ENCODE results near the gene CNTN5.
"Not testable (repeated sequence)": the region's sequence is repeated elsewhere in the genome, so short reads cannot be mapped to it uniquely, and the experiment has no call there.

Gene CNTN5

DNA sequence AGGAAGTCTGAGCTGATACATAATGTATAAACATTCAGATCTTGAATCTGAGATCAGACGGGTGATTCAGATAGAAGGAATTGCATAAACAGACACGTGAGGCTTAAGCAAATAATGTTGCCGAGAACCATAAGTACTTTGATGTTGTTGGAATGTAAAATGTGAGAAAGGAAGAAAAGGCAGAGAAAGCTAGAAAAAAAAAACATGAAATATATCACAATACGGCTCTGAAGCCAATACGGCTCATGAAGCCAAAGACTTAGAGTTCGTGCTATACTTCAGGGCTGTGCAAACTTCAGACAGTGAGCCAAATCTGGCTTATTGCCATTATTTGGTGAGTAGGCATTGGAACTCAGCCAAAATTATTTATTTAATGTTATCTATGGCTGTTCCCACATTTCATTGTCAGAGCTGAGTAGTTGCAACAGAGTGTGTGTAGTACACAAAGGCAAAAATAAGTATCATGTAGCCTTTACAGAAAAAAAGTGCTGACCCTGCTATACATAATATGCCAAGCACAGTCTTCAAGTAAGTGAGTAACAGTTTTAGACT, 673.3 kb downstream of the CNTN5 start:
- DNase-seq = no peak
- intact Hi-C loops (cut with DNase I) = no loop called here

DNA sequence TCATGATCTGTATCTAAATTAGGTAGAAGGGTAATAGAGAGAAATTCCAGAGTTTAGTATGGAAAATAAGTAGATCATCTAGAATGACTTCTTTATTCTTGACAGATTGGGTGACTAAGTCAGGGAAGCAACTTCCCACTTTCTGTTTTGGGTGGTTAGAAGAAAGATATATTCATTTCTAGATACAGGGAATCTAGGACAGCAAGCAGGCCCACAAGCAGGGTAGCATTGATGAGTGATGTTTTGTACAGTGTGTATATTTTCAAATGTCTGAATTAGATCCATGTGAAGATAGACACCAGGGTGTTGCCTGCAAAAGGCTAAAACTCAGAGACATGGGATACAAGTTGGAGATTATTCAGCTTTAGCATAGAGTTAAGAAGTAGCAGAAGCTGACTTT, 674.4 kb downstream of the CNTN5 start:
- no peak for DNase-seq

DNA sequence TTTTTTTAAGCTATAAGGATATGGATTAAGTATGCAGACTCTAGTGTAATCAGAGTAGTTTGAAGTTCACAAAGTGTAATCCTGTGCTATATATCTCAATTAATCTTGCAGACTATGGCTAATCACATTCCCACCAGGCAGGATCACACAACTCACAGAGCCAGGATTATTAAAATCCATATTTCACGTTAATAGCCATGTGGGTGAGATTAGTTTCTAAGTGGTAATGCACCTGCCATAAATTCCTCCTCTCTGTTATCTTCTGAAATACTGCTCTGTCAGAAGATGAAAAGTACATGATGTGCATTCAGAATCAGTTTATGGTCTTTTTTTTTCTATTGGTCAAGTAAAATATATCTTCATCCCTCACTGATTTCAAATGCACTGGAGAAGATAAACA, 686.1 kb downstream of the CNTN5 start:
- no peak for DNase-seq
- intact Hi-C loops (cut with DNase I) = no loop called here

More for the DNA sequence above, 674.4 kb downstream of the CNTN5 start:
- intact Hi-C loops (cut with DNase I) = no loop called here

DNA sequence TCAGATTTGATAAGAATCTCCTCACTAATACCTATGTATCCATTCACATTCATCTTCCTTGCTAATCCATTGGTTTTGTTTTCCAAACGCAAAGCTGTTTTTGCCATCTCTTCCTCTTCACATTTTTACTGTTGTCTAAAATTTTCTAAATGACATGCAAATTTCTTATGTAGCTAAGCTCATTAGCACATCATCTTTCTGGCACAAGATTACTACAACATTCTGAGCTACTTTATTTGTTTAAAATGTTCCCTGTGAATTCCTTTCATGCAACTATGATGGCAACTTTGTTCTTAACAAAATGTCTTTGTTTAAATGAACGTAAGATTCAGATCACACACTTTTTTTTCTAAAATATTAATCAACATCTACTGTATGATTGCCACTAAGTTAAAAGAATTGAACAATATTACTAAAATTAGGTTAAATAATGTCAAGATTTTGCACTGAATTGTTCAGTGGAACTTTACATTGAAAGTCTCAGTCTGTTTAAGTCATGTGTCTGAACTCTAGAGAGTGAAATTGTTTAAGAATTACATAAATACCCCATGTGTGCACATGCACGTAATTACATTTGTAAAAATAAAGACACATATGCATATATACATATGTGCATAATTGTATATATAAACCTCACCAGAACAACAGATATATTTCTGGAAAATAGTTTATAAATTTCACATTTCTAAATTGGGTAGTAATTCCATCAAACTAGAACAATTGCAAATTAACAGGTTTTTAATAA, 688.4 kb downstream of the CNTN5 start:
- DNase-seq = no peak
- intact Hi-C loops (cut with DNase I) = no loop called here

DNA sequence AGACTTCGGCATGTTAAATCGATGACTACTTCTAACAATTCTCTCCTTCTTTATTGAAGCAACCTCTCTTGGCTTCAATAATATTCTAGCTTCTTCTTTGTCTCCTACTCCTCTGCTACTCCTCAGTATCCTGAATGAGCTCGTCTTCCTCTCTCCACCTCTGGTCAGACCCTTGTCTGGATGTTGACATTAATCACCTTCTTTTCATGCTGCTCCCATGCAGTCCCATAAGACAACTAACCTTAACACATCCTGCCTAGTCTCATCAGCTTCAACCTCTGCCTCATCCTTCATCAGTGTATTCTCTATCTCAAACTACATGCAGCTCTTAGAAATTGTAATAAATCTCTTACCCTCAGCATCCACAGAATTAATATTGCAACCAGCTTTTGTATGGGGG, 695.6 kb downstream of the CNTN5 start:
- intact Hi-C loops (cut with DNase I) = no loop called here
- DNase-seq = no peak

DNA sequence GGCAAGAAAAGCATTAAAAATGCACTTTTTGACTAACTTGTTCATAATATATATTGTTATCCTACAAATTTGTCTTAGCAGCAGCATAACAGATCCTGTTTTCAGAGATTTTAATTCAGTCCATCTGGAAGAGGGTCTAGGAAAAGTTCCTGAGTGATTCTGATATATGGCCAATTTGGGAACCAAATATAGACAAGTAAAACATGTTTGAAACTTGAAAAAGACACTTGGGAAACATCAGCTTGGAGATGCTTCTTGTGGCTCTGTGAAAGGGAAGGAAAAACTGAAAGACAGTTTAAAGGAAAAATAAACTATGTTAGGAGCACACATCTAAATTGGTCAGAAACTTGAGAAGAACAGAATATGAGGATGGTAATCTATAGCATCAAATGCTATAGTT, 697.5 kb downstream of the CNTN5 start:
- intact Hi-C loops (cut with DNase I) = no loop called here
- DNase-seq = no peak

DNA sequence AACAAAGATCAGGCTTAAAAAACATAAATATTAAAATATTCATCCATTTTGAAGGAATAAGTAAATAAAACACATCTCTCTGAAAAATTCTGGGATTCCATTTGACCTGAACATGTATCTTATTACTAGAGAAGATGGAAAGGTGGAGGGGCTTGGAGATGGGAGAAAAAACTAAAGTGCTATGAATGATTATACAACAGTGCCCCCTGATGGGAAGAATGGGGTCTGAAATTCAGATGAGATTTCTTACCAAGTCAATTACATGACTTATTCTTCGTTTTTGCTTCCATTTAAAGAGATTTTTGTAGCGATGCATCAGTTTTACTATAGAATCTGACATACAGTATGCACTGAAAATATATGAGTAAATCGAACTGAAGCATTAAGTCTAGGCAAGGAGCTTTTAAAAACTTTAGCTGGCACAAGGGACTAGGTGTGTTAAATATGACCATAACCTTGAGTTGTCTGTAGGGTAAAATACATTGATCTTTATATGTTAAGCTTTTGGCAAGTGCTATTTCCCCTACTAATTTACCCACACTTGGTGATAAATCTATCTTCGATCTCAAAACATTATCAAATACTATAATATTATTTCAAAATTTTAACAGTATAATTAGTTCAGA, 718.8 kb downstream of the CNTN5 start:
- DNase-seq = no peak
- intact Hi-C loops (cut with DNase I) = no loop called here

DNA sequence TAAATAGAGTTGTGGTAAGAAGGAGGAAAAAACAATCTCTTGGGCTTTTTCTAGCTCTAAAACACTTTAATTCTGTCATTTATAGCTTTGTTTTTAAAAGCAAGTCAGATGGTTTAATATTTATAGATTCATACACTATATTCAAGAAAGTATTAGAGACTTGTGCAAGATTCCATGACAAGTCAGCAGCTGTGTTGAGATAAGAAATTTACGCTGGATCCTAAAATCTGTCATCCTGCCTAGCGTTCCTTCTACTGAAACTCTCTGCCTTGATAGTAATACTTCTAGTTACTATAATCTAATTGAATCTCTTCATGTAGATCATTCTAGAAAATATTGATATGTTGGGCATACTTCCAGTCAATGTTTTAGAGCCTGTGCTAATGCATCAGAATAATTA, 721.8 kb downstream of the CNTN5 start:
- no peak for DNase-seq
- intact Hi-C loops (cut with DNase I) = no loop called here

DNA sequence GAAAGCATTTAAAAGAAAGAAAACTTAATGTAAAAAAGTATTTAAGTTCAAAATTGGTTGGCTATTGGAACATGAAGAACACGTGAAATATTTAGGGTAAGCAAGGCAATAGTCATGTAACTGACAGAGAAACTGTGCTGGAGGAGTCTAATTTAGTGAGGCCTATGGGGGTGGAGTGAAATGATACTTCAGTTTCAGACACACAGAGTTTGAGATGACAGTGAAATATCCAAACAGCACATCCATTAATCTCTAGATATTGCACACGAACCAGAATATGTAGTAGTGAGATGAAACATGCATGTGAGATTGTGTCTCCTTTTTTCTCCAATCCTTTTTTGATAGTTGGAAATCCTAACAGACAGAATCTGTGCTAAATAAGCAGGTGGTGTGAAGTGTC, 739.0 kb downstream of the CNTN5 start:
- intact Hi-C loops (cut with DNase I) = no loop called here
- no peak for DNase-seq

DNA sequence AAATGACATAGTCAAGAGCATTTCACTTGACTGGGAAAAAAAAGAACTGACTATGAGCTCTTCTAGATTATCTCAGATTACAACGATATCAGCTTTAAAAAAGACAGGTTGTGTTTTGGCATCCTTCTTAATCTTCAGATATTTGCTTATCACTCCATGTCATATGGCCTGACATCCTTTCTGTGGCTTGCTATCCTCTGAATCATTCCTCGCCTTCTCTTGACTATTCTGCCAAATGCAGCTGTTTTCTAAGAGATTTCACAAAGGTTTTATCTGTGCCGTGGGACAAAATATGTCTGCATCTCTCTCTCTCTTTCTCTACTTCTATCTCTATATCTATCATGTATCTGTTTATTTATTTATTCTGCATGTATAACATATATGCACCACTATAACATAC, 746.1 kb downstream of the CNTN5 start:
- no peak for DNase-seq
- intact Hi-C loops (cut with DNase I) = no loop called here

DNA sequence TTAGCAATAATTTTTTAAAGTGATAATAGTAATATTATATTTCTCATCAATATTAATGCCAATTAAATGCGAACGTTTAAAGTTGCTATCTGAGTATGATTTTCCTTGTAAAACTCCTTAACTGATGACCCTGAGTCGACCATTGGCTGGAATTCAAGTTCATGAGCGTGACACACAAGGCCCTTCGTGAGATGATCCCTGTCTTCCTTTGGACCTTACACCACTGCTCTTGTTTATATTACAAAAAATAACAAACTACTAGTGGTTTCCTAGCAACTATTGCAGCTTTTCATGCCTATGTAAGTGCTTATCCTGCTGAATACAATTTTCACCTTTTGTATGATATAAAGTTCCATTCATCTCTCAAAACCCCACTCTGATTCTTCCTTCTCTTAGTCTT, 752.9 kb downstream of the CNTN5 start:
- no peak for DNase-seq
- intact Hi-C loops (cut with DNase I) = no loop called here

DNA sequence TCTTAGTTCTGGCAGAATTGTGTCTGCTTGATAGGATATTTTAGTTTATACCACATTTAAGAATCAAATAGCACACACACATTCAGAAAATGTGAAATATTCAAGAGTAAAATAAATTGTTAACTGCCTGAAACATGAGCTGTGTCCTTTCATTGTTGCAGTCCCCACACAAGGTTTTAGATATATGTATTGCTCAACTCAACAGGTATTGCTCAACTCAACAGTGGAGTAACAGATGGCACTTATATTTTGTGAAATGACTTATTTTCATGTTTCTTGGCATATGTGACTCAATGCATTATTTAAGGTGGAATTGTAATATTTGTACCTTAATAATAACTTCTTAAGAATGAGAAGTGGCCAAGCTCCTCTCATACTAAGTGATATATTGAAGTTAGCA, 760.3 kb downstream of the CNTN5 start:
- intact Hi-C loops (cut with DNase I) = no loop called here
- no peak for DNase-seq

DNA sequence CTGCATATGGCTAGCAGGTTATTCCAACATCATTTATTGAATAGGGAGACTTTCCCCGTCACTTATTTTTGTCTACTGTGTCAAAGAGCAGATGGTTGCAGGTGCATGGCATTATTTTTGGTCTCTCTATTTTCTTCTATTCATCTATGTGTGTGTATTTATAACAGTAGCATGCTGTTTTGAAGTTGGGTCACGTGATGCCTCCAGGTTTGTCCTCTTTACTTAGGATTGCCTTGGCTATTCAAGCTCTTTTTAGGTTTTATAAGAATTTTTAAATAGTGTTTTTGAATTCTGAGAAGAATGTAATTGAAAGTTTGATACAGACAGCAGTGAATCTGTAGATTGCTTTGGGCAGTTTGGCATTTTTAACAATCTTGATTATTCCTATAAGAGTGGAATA, 770.6 kb downstream of the CNTN5 start:
- DNase-seq = no peak
- intact Hi-C loops (cut with DNase I) = no loop called here

DNA sequence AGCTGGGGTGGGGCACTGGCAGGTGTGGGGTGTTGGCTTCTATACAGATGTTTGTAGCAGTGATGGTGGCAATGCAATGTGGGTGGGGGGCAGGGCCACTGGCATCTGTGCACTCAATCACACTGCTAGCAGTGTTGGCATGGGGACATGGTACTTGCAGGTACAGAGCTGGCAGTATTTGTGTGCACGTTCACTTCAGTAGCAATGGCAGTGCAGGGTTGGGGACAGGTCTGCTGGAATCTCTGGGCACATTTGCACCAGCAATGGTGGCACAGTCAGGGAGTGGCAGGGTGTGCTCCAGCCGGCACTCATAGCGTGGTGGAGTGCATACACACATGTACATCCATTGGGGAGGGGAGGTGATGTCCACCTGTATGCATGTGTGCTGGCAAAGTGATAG, 775.2 kb downstream of the CNTN5 start:
- intact Hi-C loops (cut with DNase I) = no loop called here
- DNase-seq = peak in 2 of 10 donors; percentile 15 to 32

DNA sequence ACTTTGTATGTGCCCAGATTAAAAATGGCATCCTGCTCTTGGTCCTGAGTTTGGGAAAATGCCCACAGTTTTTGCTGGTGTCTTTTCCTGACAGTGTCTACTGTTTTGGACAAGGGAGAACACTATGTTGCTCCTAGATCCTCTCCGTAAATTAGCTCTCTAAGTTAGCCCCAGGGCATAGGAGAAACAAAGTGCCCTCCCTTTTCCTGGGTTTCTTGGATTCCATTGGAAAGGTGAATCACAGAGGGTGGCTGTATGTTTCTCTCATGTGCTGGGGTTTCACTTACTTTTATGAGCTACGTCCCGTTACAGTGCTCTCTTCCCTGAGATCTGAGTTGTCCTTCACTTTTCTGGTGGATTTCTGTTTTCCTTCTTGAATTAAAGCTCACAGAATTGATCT, 782.8 kb downstream of the CNTN5 start:
- intact Hi-C loops (cut with DNase I) = no loop called here
- no peak for DNase-seq

DNA sequence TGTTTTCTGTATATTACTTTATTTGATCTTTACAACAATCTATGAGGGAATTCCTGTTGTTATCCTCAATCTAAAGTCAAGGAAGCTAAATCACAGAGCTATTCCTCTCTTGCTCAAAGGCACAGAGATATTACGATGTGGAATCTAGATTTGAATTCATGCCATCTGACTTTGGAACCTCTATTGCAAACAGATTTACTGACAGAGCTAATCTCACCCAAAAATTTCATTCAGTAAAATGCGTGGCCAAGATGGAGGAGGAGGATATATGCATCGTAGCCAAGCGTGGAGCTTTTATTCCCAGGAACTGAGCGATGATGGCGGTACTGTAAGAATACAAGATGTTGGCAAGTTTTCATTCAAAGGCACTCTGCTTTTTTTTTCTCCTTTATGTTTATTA, 791.8 kb downstream of the CNTN5 start:
- intact Hi-C loops (cut with DNase I) = no loop called here
- DNase-seq = no peak

DNA sequence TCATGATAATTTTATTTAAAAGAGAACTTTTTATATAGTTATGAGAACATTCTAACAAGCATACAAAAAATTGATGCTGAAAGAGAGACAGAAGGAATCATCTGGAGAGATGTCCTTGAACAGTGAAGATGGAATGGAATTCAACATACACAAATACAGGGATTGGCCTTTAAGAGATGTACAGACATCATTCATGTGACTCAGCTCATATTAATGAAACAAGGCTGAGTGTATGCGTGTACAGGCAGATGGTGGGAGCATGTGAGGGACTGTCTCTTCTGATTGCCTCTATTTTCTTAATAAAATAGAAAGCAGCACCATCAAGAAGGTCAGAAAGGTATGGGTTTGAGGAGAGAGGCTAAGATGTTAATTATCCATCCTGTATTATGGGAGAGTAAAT, 793.3 kb downstream of the CNTN5 start:
- intact Hi-C loops (cut with DNase I) = no loop called here
- DNase-seq = no peak

DNA sequence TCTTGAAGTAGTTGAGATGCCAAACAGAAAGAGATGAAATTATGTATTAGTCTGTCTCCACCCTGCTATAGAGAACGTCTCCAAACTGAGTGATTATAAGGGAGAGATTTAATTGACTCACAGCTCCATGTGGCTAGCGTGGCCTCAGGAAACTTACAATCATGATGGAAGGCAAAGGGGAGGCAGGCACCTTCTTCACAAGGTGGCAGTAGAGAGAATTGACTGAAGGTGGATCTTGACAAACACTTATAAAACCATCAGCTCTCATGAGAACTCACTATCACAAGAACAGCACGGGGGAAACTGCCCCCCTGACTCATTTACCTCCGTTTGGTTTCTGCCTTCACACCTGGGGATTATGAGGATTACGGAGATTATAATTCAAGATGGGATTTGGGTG, 794.0 kb downstream of the CNTN5 start:
- intact Hi-C loops (cut with DNase I) = no loop called here
- DNase-seq = no peak

DNA sequence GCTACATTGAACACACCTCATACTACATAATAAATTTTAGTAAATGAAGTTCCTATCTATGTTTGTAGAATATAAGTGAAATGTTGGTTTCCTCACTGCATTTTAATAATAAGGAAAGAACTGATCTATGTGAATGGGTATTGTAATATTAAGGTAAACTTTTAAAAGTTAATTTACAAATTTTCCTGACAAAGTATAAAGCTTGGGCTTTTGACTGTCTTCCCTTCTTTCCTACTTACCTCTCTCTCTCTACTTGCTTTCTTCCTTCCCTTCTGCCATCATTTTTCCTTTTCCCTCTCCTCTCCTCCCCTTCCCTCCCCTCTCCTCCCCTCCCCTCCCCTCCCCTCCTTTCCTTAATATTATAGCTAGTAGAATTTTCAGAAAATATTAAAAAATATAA, 798.2 kb downstream of the CNTN5 start:
- intact Hi-C loops (cut with DNase I) = no loop called here
- DNase-seq = no peak

DNA sequence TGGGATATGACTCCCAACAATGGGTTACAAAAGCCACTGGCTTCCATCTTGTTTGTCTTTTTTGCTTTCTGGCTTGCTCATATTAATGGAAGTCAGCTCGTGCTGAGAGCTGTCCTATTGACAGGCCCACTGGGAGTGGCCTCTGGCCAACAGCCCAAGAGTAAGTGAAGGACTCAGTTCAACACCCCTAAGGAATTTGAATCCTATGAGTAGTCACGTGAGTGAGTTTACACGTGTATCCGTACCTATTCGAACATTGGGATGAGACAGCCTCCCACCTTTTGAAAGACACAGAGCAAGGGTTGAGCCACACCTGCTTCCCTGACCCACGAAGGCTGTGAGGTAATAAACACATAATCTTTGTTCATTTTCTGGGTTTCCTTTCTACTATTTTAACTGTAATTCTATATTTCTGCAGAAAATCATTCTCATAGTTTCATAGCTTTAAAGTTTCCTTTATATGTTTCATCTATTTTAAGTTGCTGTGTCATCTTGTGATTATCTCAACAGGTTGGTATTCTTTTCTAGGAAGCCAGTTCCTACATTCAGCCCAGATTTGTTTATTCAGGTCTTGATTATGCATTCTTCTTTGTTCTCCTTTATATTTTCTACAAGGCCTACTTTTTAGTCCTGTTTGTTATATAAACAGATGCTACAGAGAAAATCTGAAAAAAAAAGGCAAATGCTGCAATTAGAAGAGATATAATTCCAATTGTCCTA, 802.3 kb downstream of the CNTN5 start:
- intact Hi-C loops (cut with DNase I) = no loop called here
- DNase-seq = no peak

DNA sequence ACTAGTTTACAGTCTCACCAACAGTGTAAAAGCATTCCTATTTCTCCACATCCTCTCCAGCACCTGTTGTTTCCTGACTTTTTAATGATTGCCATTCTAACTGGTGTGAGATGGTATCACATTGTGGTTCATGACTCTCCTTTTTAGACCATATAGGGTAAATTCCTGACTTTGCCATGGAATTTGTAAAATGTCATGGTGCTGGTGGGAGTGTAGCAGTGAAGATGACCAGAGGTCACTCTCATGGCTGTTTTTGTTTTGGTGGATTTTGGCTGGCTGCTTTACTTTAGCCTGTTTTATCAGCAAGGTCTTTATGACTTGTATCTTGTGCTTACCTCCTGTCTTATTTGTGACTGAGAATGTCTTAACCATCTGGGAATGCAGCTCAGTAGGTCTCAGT, 816.0 kb downstream of the CNTN5 start:
- intact Hi-C loops (cut with DNase I); DNase-seq: not testable (repeated sequence)

DNA sequence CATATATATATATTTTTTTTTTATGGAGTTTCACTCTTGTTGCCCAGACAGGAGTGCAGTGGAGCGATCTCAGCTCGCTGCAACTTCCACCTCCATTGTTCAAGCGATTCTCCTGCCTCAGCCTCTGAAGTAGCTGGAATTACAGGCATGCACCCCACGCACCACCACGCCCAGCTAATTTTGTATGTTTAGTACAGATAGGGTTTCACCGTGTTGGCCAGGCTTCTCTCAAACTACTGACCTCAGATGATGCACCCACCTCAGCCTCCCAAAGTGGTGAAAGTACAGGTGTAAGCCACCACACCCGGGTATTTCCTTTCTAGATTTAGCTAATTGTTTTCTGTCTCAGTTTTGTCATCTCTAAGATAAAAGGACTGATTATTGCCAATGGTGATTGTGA, 821.1 kb downstream of the CNTN5 start:
- DNase-seq = no peak
- intact Hi-C loops (cut with DNase I) = no loop called here

Data from posterior cingulate gyrus (tissue), 11 donors.